Fibroblast of the aortic adventitia (primary cell): ENCODE data around the gene BICC1. TPM values are rescaled to one million over a fixed set of nuclear protein-coding genes. Genes with fewer than 3 reads are reported as not detected.
A peak's percentile ranks its signal among the peaks of the same experiment; 100 is the strongest.

ENCODE experiments used
- DNase-seq: peaks from one replicate; pipeline ENCODE4 v3.0.0-alpha.2; 2010; ENCODE audit warnings: low read depth
- H3K4me3 ChIP-seq: 2 replicates; pipeline ENCODE4 v1.5.1; 2011; ENCODE audit warnings: low read depth, mild to moderate bottlenecking, control low read depth, low read length, moderate library complexity
- CTCF ChIP-seq: IDR thresholded peaks from 2 replicates; pipeline ENCODE4 v1.5.1; 2011; ENCODE audit warnings: mild to moderate bottlenecking, low read length, control low read depth, inconsistent platforms; ENCODE audit not compliant: insufficient read depth
- total RNA-seq: library from RNA; depleted of rRNA; stranded (reverse); fragments of >200 nt; gene quantifications from 2 replicates; pipeline ENCODE4 v1.2.3, GENCODE V29; 2012; ENCODE audit warnings: low replicate concordance

The BICC1 gene
- total RNA-seq, 1 donor: 177 TPM

GRCh38 chr10:58791137-58791536 is 278.5 kb downstream of the BICC1 start:
- TF ChIP-seq CTCF: no peak
- peak; percentile 85 for DNase-seq
- no peak overlapping the region for H3K4me3 ChIP-seq

GRCh38 chr10:58795560-58795959 is 282.9 kb downstream of the BICC1 start:
- H3K4me3 ChIP-seq: no peak overlapping the region
- no peak for TF ChIP-seq CTCF
- DNase-seq: no peak

GRCh38 chr10:58796242-58796641 is 283.6 kb downstream of the BICC1 start:
- no peak for DNase-seq
- no peak overlapping the region for H3K4me3 ChIP-seq
- no peak for TF ChIP-seq CTCF

GRCh38 chr10:58796824-58797223 is 284.2 kb downstream of the BICC1 start:
- no peak for DNase-seq
- no peak overlapping the region for H3K4me3 ChIP-seq
- TF ChIP-seq CTCF: no peak

- H3K4me3 ChIP-seq: no peak overlapping the region
- no peak for TF ChIP-seq CTCF
- no peak for DNase-seq
Measured at GRCh38 chr10:58797356-58797755, 284.7 kb downstream of the BICC1 start.

- no peak for TF ChIP-seq CTCF
- no peak overlapping the region for H3K4me3 ChIP-seq
- no peak for DNase-seq
Measured at GRCh38 chr10:58802047-58802446, 289.4 kb downstream of the BICC1 start.

GRCh38 chr10:58806323-58806722 is 293.7 kb downstream of the BICC1 start:
- DNase-seq: no peak
- no peak overlapping the region for H3K4me3 ChIP-seq
- no peak for TF ChIP-seq CTCF
